HEK293 (cell line): Measurements from ENCODE around the gene AKAP8L.

Experiments used
- EGR2 ChIP-seq: fragments of 450-650 bp; formaldehyde crosslinking; IDR thresholded peaks from 2 replicates; pipeline ENCODE4 v1.5.1; 2016; ENCODE audit warnings: low read depth, missing biosample characterization, missing genetic modification characterization
- GLI4 ChIP-seq: fragments of 450-650 bp; formaldehyde crosslinking; IDR thresholded peaks from 2 replicates; pipeline ENCODE4 v1.5.1; 2016; ENCODE audit warnings: missing biosample characterization, missing genetic modification characterization
- OSR2 ChIP-seq: fragments of 450-650 bp; formaldehyde crosslinking; IDR thresholded peaks from 2 replicates; pipeline ENCODE4 v1.5.1; 2016; ENCODE audit warnings: missing biosample characterization, missing genetic modification characterization
- RBAK ChIP-seq: fragments of 450-650 bp; formaldehyde crosslinking; IDR thresholded peaks from 2 replicates; pipeline ENCODE4 v1.5.1; 2016; ENCODE audit warnings: missing biosample characterization, missing genetic modification characterization
- SP2 ChIP-seq: fragments of 450-650 bp; formaldehyde crosslinking; IDR thresholded peaks from 2 replicates; pipeline ENCODE4 v1.5.1; 2016; ENCODE audit warnings: missing biosample characterization, missing genetic modification characterization
- SP7 ChIP-seq: fragments of 450-650 bp; formaldehyde crosslinking; IDR thresholded peaks from 2 replicates; pipeline ENCODE4 v1.5.1; 2016; ENCODE audit warnings: missing biosample characterization, missing genetic modification characterization
- ZBTB8A ChIP-seq: fragments of 450-650 bp; formaldehyde crosslinking; IDR thresholded peaks from 2 replicates; pipeline ENCODE4 v1.5.1; 2016; ENCODE audit warnings: missing biosample characterization, missing genetic modification characterization
- ZFHX2 ChIP-seq: fragments of 450-650 bp; formaldehyde crosslinking; conservative IDR thresholded peaks from 2 replicates; pipeline ENCODE4 v1.5.1; 2016; ENCODE audit warnings: missing biosample characterization, missing genetic modification characterization
- ZNF146 ChIP-seq: fragments of 450-650 bp; formaldehyde crosslinking; IDR thresholded peaks from 2 replicates; pipeline ENCODE4 v1.5.1; 2016; ENCODE audit warnings: missing biosample characterization, missing genetic modification characterization
- ZNF155 ChIP-seq: fragments of 450-650 bp; formaldehyde crosslinking; IDR thresholded peaks from 2 replicates; pipeline ENCODE4 v1.5.1; 2016; ENCODE audit warnings: missing biosample characterization, missing genetic modification characterization
- ZNF221 ChIP-seq: fragments of 450-650 bp; formaldehyde crosslinking; IDR thresholded peaks from 2 replicates; pipeline ENCODE4 v1.5.1; 2017; ENCODE audit warnings: missing biosample characterization, missing genetic modification characterization, borderline replicate concordance
- ZNF223 ChIP-seq: fragments of 450-650 bp; formaldehyde crosslinking; IDR thresholded peaks from 2 replicates; pipeline ENCODE4 v1.5.1; 2016; ENCODE audit warnings: missing biosample characterization, missing genetic modification characterization
- ZNF23 ChIP-seq: fragments of 450-650 bp; formaldehyde crosslinking; IDR thresholded peaks from 2 replicates; pipeline ENCODE4 v1.5.1; 2016; ENCODE audit warnings: missing biosample characterization, missing genetic modification characterization, borderline replicate concordance
- ZNF354C ChIP-seq: fragments of 450-650 bp; formaldehyde crosslinking; IDR thresholded peaks from 2 replicates; pipeline ENCODE4 v1.5.1; 2016; ENCODE audit warnings: missing biosample characterization, missing genetic modification characterization, low read depth, borderline replicate concordance
- ZNF391 ChIP-seq: fragments of 450-650 bp; formaldehyde crosslinking; IDR thresholded peaks from 2 replicates; pipeline ENCODE4 v1.5.1; 2016; ENCODE audit warnings: low read depth, missing biosample characterization, missing genetic modification characterization, borderline replicate concordance
- ZNF404 ChIP-seq: fragments of 450-650 bp; formaldehyde crosslinking; IDR thresholded peaks from 2 replicates; pipeline ENCODE4 v1.5.1; 2017; ENCODE audit warnings: missing biosample characterization, missing genetic modification characterization
- ZNF473 ChIP-seq: fragments of 450-650 bp; formaldehyde crosslinking; IDR thresholded peaks from 2 replicates; pipeline ENCODE4 v1.5.1; 2017; ENCODE audit warnings: missing biosample characterization, missing genetic modification characterization
- ZNF658 ChIP-seq: fragments of 450-650 bp; formaldehyde crosslinking; IDR thresholded peaks from 2 replicates; pipeline ENCODE4; 2016; ENCODE audit warnings: missing biosample characterization, missing genetic modification characterization
- ZNF677 ChIP-seq: fragments of 450-650 bp; IDR thresholded peaks from 2 replicates; pipeline ENCODE4 v1.5.0; 2018; ENCODE audit warnings: missing biosample characterization, mild to moderate bottlenecking, missing genetic modification characterization, moderate library complexity
- ZNF843 ChIP-seq: fragments of 450-650 bp; formaldehyde crosslinking; IDR thresholded peaks from 2 replicates; pipeline ENCODE4 v1.5.1; 2016; ENCODE audit warnings: missing biosample characterization, missing genetic modification characterization
- ZSCAN23 ChIP-seq: fragments of 450-650 bp; formaldehyde crosslinking; IDR thresholded peaks from 2 replicates; pipeline ENCODE4 v1.5.1; 2016; ENCODE audit warnings: missing biosample characterization, missing genetic modification characterization
- ZXDB ChIP-seq: fragments of 450-650 bp; formaldehyde crosslinking; IDR thresholded peaks from 2 replicates; pipeline ENCODE4 v1.5.1; 2016; ENCODE audit warnings: missing biosample characterization, missing genetic modification characterization
- TF ChIP-seq, protein P1 (sequence below): fragments of 450-650 bp; formaldehyde crosslinking; IDR thresholded peaks from 2 replicates; pipeline ENCODE4 v1.5.1; 2016; ENCODE audit warnings: missing biosample characterization, missing genetic modification characterization
- TF ChIP-seq, protein P2 (sequence below): fragments of 450-650 bp; IDR thresholded peaks from 2 replicates; pipeline ENCODE4 v1.5.1; 2018; ENCODE audit warnings: missing biosample characterization, mild to moderate bottlenecking, missing genetic modification characterization
- TF ChIP-seq, protein P3 (sequence below): fragments of 450-650 bp; formaldehyde crosslinking; IDR thresholded peaks from 2 replicates; pipeline ENCODE4 v1.5.1; 2016; ENCODE audit warnings: missing biosample characterization, missing genetic modification characterization
- TF ChIP-seq, protein P4 (sequence below): fragments of 450-650 bp; formaldehyde crosslinking; IDR thresholded peaks from 2 replicates; pipeline ENCODE4 v1.5.0; 2017; ENCODE audit warnings: missing biosample characterization, missing genetic modification characterization, borderline replicate concordance
- TF ChIP-seq, protein P5 (sequence below): fragments of 450-650 bp; formaldehyde crosslinking; optimal IDR thresholded peaks from 2 replicates; pipeline ENCODE3; 2016; ENCODE audit warnings: missing biosample characterization, mild to moderate bottlenecking, missing genetic modification characterization
- TF ChIP-seq, protein P6 (sequence below): fragments of 450-650 bp; formaldehyde crosslinking; IDR thresholded peaks from 2 replicates; pipeline ENCODE4 v1.5.1; 2016; ENCODE audit warnings: missing biosample characterization, missing genetic modification characterization

The AKAP8L gene

DNA sequence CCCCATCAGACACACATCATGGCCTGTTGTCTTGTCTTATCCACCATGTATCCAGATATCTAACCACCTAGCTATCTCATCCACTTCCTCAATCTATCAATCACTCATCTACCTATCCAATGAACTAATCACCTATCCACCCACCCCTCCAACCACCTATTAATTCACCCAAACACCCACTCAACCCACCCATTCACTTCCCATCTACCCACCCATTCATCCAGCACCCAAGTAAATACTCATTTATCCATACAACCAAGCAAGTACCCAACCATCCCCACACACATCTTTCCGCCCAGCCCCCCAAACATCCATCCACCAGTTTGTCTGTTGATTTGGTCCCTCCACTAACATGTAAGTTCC, 31.7 kb upstream of the AKAP8L start (continued):
- TF ChIP-seq, protein P1, sequence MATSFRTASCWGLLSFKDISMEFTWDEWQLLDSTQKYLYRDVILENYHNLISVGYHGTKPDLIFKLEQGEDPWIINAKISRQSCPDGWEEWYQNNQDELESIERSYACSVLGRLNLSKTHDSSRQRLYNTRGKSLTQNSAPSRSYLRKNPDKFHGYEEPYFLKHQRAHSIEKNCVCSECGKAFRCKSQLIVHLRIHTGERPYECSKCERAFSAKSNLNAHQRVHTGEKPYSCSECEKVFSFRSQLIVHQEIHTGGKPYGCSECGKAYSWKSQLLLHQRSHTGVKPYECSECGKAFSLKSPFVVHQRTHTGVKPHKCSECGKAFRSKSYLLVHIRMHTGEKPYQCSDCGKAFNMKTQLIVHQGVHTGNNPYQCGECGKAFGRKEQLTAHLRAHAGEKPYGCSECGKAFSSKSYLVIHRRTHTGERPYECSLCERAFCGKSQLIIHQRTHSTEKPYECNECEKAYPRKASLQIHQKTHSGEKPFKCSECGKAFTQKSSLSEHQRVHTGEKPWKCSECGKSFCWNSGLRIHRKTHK (tag by site-specific recombination) = no peak
- TF ChIP-seq, protein P2, sequence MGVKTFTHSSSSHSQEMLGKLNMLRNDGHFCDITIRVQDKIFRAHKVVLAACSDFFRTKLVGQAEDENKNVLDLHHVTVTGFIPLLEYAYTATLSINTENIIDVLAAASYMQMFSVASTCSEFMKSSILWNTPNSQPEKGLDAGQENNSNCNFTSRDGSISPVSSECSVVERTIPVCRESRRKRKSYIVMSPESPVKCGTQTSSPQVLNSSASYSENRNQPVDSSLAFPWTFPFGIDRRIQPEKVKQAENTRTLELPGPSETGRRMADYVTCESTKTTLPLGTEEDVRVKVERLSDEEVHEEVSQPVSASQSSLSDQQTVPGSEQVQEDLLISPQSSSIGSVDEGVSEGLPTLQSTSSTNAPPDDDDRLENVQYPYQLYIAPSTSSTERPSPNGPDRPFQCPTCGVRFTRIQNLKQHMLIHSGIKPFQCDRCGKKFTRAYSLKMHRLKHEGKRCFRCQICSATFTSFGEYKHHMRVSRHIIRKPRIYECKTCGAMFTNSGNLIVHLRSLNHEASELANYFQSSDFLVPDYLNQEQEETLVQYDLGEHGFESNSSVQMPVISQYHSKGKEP (tag by site-specific recombination) = no peak
- TF ChIP-seq ZNF221 (tag by site-specific recombination) (no peak), SP2 (tag by site-specific recombination) (peak; percentile 19; the same call in 1 of the 2 replicates), ZNF843 (tag by site-specific recombination) (no peak), SP7 (tag by site-specific recombination) (no peak), ZNF677 (tag by site-specific recombination) (no peak), GLI4 (0 out of 2 replicates have a peak, but pooled peaks have one; percentile 4), ZNF473 (tag by site-specific recombination) (no peak), OSR2 (tag by site-specific recombination) (no peak), ZNF658 (tag by site-specific recombination) (no peak), ZNF223 (no peak), ZXDB (tag by site-specific recombination) (0 out of 2 replicates have a peak, but pooled peaks have one; percentile 6), ZNF155 (tag by site-specific recombination) (no peak), ZNF391 (tag by site-specific recombination) (no peak), ZNF23 (tag by site-specific recombination) (no peak), RBAK (tag by site-specific recombination) (no peak), ZNF146 (no peak), ZFHX2 (tag by site-specific recombination) (peak; percentile 69), EGR2 (tag by site-specific recombination) (peak; percentile 90), ZNF404 (tag by site-specific recombination) (no peak), ZNF354C (tag by site-specific recombination) (no peak), ZSCAN23 (tag by site-specific recombination) (no peak), ZBTB8A (tag by site-specific recombination) (no peak)
- TF ChIP-seq, protein P3, sequence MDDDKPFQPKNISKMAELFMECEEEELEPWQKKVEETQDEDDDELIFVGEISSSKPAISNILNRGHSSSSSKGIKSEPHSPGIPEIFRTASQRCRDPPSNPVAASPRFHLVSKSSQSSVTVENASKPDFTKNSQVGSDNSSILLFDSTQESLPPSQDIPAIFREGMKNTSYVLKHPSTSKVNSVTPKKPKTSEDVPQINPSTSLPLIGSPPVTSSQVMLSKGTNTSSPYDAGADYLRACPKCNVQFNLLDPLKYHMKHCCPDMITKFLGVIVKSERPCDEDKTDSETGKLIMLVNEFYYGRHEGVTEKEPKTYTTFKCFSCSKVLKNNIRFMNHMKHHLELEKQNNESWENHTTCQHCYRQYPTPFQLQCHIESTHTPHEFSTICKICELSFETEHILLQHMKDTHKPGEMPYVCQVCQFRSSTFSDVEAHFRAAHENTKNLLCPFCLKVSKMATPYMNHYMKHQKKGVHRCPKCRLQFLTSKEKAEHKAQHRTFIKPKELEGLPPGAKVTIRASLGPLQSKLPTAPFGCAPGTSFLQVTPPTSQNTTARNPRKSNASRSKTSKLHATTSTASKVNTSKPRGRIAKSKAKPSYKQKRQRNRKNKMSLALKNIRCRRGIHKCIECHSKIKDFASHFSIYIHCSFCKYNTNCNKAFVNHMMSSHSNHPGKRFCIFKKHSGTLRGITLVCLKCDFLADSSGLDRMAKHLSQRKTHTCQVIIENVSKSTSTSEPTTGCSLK (tag by site-specific recombination) = no peak
- TF ChIP-seq, protein P4, sequence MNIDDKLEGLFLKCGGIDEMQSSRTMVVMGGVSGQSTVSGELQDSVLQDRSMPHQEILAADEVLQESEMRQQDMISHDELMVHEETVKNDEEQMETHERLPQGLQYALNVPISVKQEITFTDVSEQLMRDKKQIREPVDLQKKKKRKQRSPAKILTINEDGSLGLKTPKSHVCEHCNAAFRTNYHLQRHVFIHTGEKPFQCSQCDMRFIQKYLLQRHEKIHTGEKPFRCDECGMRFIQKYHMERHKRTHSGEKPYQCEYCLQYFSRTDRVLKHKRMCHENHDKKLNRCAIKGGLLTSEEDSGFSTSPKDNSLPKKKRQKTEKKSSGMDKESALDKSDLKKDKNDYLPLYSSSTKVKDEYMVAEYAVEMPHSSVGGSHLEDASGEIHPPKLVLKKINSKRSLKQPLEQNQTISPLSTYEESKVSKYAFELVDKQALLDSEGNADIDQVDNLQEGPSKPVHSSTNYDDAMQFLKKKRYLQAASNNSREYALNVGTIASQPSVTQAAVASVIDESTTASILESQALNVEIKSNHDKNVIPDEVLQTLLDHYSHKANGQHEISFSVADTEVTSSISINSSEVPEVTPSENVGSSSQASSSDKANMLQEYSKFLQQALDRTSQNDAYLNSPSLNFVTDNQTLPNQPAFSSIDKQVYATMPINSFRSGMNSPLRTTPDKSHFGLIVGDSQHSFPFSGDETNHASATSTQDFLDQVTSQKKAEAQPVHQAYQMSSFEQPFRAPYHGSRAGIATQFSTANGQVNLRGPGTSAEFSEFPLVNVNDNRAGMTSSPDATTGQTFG (tag by site-specific recombination) = no peak
- TF ChIP-seq, protein P5, sequence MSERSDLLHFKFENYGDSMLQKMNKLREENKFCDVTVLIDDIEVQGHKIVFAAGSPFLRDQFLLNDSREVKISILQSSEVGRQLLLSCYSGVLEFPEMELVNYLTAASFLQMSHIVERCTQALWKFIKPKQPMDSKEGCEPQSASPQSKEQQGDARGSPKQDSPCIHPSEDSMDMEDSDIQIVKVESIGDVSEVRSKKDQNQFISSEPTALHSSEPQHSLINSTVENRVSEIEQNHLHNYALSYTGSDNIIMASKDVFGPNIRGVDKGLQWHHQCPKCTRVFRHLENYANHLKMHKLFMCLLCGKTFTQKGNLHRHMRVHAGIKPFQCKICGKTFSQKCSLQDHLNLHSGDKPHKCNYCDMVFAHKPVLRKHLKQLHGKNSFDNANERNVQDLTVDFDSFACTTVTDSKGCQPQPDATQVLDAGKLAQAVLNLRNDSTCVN (tag by site-specific recombination) = peak; percentile 2
- TF ChIP-seq, protein P6, sequence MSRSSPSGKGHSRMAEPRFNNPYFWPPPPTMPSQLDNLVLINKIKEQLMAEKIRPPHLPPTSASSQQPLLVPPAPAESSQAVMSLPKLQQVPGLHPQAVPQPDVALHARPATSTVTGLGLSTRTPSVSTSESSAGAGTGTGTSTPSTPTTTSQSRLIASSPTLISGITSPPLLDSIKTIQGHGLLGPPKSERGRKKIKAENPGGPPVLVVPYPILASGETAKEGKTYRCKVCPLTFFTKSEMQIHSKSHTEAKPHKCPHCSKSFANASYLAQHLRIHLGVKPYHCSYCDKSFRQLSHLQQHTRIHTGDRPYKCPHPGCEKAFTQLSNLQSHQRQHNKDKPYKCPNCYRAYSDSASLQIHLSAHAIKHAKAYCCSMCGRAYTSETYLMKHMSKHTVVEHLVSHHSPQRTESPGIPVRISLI (tag by site-specific recombination) = no peak
